ENCODE data around the gene PACS2.

Gene PACS2

GRCh38 chr14:105337966-105338741 is 23.6 kb downstream of the PACS2 start:
- Histone ChIP-seq H3K9me3 (no peaks in the 10 kb centered on the region), H3K36me3 (no peaks in the 10 kb centered on the region; the same call in 1 of the 2 replicates), H3K4me1 (no peaks in the 10 kb centered on the region; the same call in 1 of the 2 replicates), H3K27me3 (no peaks in the 10 kb centered on the region), H3K4me3 (ENCODE audit: low read depth, low read length) (no peak overlapping the region)
- TF ChIP-seq CTCF (IDR thresholded peaks at IDR 0.05; ENCODE audit: low read depth, low read length) = no peak
- peak; percentile 35 for DNase-seq

GRCh38 chr14:105340821-105341733 is 26.5 kb downstream of the PACS2 start:
- H3K36me3 ChIP-seq = no peaks in the 10 kb centered on the region; the same call in 1 of the 2 replicates
- no peak overlapping the region for H3K4me3 ChIP-seq (ENCODE audit: low read depth, low read length)
- TF ChIP-seq CTCF (IDR thresholded peaks at IDR 0.05; ENCODE audit: low read depth, low read length) = no peak
- no peaks in the 10 kb centered on the region; the same call in 1 of the 2 replicates for H3K9me3 ChIP-seq
- no peaks in the 10 kb centered on the region for H3K27me3 ChIP-seq
- no peaks in the 10 kb centered on the region; the same call in 1 of the 2 replicates for H3K4me1 ChIP-seq
- DNase-seq = no peak

GRCh38 chr14:105343194-105343593 is 28.6 kb downstream of the PACS2 start:
- no peak overlapping the region for H3K4me3 ChIP-seq (ENCODE audit: low read depth, low read length)
- H3K27me3 ChIP-seq = no peaks in the 10 kb centered on the region
- H3K4me1 ChIP-seq = no peaks in the 10 kb centered on the region; the same call in 1 of the 2 replicates
- H3K9me3 ChIP-seq = no peaks in the 10 kb centered on the region; the same call in 1 of the 2 replicates
- DNase-seq = peak; percentile 45
- no peaks in the 10 kb centered on the region for H3K36me3 ChIP-seq
- TF ChIP-seq CTCF (IDR thresholded peaks at IDR 0.05; ENCODE audit: low read depth, low read length) = no peak

GRCh38 chr14:105346200-105346533 is 31.6 kb downstream of the PACS2 start:
- DNase-seq = no peak
- H3K4me3 ChIP-seq (ENCODE audit: low read depth, low read length) = no peak overlapping the region
- no peaks in the 10 kb centered on the region; the same call in 1 of the 2 replicates for H3K9me3 ChIP-seq
- H3K4me1 ChIP-seq = no peaks in the 10 kb centered on the region; the same call in 1 of the 2 replicates
- no peak for TF ChIP-seq CTCF (IDR thresholded peaks at IDR 0.05; ENCODE audit: low read depth, low read length)
- no peaks in the 10 kb centered on the region for H3K36me3 ChIP-seq
- no peaks in the 10 kb centered on the region for H3K27me3 ChIP-seq

GRCh38 chr14:105346876-105347586 is 32.5 kb downstream of the PACS2 start:
- H3K4me1 ChIP-seq = no peaks in the 10 kb centered on the region; the same call in 1 of the 2 replicates
- H3K27me3 ChIP-seq = no peaks in the 10 kb centered on the region
- TF ChIP-seq CTCF (IDR thresholded peaks at IDR 0.05; ENCODE audit: low read depth, low read length) = no peak
- no peaks in the 10 kb centered on the region; the same call in 1 of the 2 replicates for H3K9me3 ChIP-seq
- H3K36me3 ChIP-seq = no peaks in the 10 kb centered on the region
- peak; percentile 14 for DNase-seq
- no peak overlapping the region for H3K4me3 ChIP-seq (ENCODE audit: low read depth, low read length)
